Endothelial cell of umbilical vein (primary cell): ENCODE data around the gene FAXDC2. TPM values are rescaled to one million over a fixed set of nuclear protein-coding genes. Genes with fewer than 3 reads are reported as not detected.

Source experiments
- BruUV-seq: library from RNA; stranded (reverse); fragments of 400-500 nt; replicated peaks from 2 replicates; lab custom pipeline; 2021; lab: Mats Ljungman, UMichigan
- CTCF ChIA-PET: fragments of 300-600, 350-600 bp; sonication (Branson Sonifier 250); formaldehyde crosslinking; loops from one replicate; lab custom pipeline; 2021; ENCODE audit warnings: antibody characterized with exemption, inconsistent platforms; lab: Charles Lee
- POLR2A ChIA-PET: fragments of 300-600, 350-600 bp; sonication (Branson Sonifier 250); formaldehyde crosslinking; loops from one replicate; lab custom pipeline; 2021; ENCODE audit warnings: antibody characterized with exemption, inconsistent platforms; lab: Charles Lee
- DNase-seq: peaks from one replicate; pipeline ENCODE4 v3.0.0-alpha.2; 2011; ENCODE audit warnings: low read depth, low spot score
- FAIRE-seq: peaks from 2 replicates; lab custom pipeline; 2011; peaks lifted over from hg19 to GRCh38; lab: Jason Lieb, UNC
- H2AFZ ChIP-seq: 2 replicates; pipeline ENCODE4 v1.6.0; 2012; ENCODE audit warnings: low read depth, low read length, control low read depth, inconsistent platforms
- H3K27ac ChIP-seq: 2 replicates; pipeline ENCODE4 v1.5.1; 2011; ENCODE audit warnings: low read depth, mild to moderate bottlenecking, control low read depth, low read length, moderate library complexity; ENCODE audit not compliant: insufficient read depth
- H3K27me3 ChIP-seq, 2 experiments: 2 replicates each; pipeline versions ENCODE4 v1.6.0 to v1.6.1; 2011; ENCODE audit warnings: low read length in 2 of 2, mixed read lengths in 1 of 2; ENCODE audit not compliant: control insufficient read depth in 2 of 2, insufficient read depth in 2 of 2
- H3K36me3 ChIP-seq, 2 experiments: 2 replicates in 1 of 2; 3 replicates in 1 of 2; pipeline ENCODE4 v1.5.1; 2011; ENCODE audit warnings: low read length in 2 of 2, mild to moderate bottlenecking in 1 of 2, moderate library complexity in 1 of 2; ENCODE audit not compliant: control insufficient read depth in 2 of 2, insufficient read depth in 2 of 2; ENCODE audit errors: extremely low read depth in 1 of 2
- H3K4me1 ChIP-seq: 3 replicates; pipeline ENCODE4 v1.5.1; 2011; ENCODE audit warnings: mild to moderate bottlenecking, low read length; ENCODE audit not compliant: control insufficient read depth, insufficient read depth; ENCODE audit errors: extremely low read depth
- H3K4me2 ChIP-seq: 2 replicates; pipeline ENCODE4 v1.6.1; 2011; ENCODE audit warnings: low read length, control low read depth, mixed read lengths; ENCODE audit not compliant: insufficient read depth
- H3K4me3 ChIP-seq, 3 experiments: fragments of 200-600 bp in 1 of 3; sonication (generic), shearing (Covaris generic) in 1 of 3; replicated peaks in 1 of 3; 2 replicates each; pipeline ENCODE4 v1.5.1; 2011 to 2016; ENCODE audit warnings: control low read depth in 3 of 3, low read length in 3 of 3, mild to moderate bottlenecking in 2 of 3, inconsistent platforms in 1 of 3, low read depth in 1 of 3, moderate library complexity in 1 of 3; ENCODE audit not compliant: insufficient read depth in 1 of 3
- H3K79me2 ChIP-seq: 2 replicates; pipeline ENCODE4 v1.6.0; 2012; ENCODE audit warnings: low read length, inconsistent platforms; ENCODE audit not compliant: control insufficient read depth, insufficient read depth
- H3K9ac ChIP-seq: replicated peaks from 2 replicates; pipeline ENCODE3; 2011; ENCODE audit warnings: low read length, control low read depth; ENCODE audit not compliant: insufficient read depth; ENCODE audit errors: extremely low read depth
- H3K9me1 ChIP-seq: replicated peaks from 3 replicates; pipeline ENCODE4 v1.6.0; 2011; ENCODE audit warnings: mild to moderate bottlenecking, low read length; ENCODE audit not compliant: control insufficient read depth, insufficient read depth; ENCODE audit errors: extremely low read depth
- H3K9me3 ChIP-seq: replicated peaks from 2 replicates; pipeline ENCODE4 v1.5.1; 2012; ENCODE audit warnings: low read length, inconsistent platforms; ENCODE audit not compliant: control insufficient read depth, insufficient read depth
- H4K20me1 ChIP-seq: replicated peaks from 2 replicates; pipeline ENCODE3; 2011; ENCODE audit warnings: mild to moderate bottlenecking, low read length; ENCODE audit not compliant: control insufficient read depth, insufficient read depth; ENCODE audit errors: extremely low read depth
- CTCF ChIP-seq, 2 donors: IDR thresholded peaks; 1 replicate in 1 of 2; 2 replicates in 1 of 2; pipeline ENCODE4 v1.5.1; 2011; ENCODE audit warnings: low read length in 2 of 2, mild to moderate bottlenecking in 2 of 2, moderate library complexity in 2 of 2, control low read depth in 1 of 2, inconsistent platforms in 1 of 2, low read depth in 1 of 2; ENCODE audit not compliant: insufficient read depth in 1 of 2; ENCODE audit errors: extremely low read depth in 1 of 2
- GATA2 ChIP-seq: IDR thresholded peaks from 2 replicates; pipeline ENCODE4 v1.7.0; 2011; ENCODE audit warnings: low read depth, mild to moderate bottlenecking, moderate library complexity, mixed read lengths, low read length; ENCODE audit not compliant: insufficient read length, insufficient read depth
- JUN ChIP-seq: IDR thresholded peaks from 2 replicates; pipeline ENCODE4 v1.6.1; 2011; ENCODE audit warnings: borderline replicate concordance, low read depth; ENCODE audit not compliant: insufficient read length, insufficient read depth
- MYC ChIP-seq: IDR thresholded peaks from one replicate; pipeline ENCODE4 v1.6.1; 2011; ENCODE audit warnings: mild to moderate bottlenecking, low read depth, low read length
- POLR2A ChIP-seq: IDR thresholded peaks from 2 replicates; pipeline ENCODE4 v1.6.1; 2012; ENCODE audit warnings: low read depth, mild to moderate bottlenecking, control low read depth, low read length
- POLR2AphosphoS5 ChIP-seq: IDR thresholded peaks from 2 replicates; pipeline ENCODE4 v1.6.1; 2012; ENCODE audit warnings: low read depth, mild to moderate bottlenecking, control low read depth, low read length, moderate library complexity; ENCODE audit not compliant: insufficient read depth
- dilution Hi-C: fragments of 300-500 bp; cut with MboI; formaldehyde crosslinking; loops from one replicate; pipeline ENCODE4 v1.15.0; 2019; ENCODE audit warnings: low sequenced_read_pairs; ENCODE audit not compliant: extremely low pct_ligation_motif_present
- intact Hi-C: fragments of 100-400 bp; cut with micrococcal nuclease; formaldehyde crosslinking; loops from one replicate; pipeline ENCODE4 v1.10.0; 2022
- polyA plus RNA-seq, 4 experiments: library from polyadenylated mRNA; depleted of rRNA in 3 of 4; stranded (reverse) in 3 of 4; unstranded in 1 of 4; fragments of >200 nt; gene quantifications; 2 replicates each; pipeline versions ENCODE4 v1.2.1 to v1.2.3, GENCODE V29; 2011 to 2012; ENCODE audit warnings: missing spikeins in 1 of 4
- total RNA-seq: library from RNA; stranded (reverse); gene quantifications from 2 replicates; pipeline ENCODE4 v1.2.3, GENCODE V29; 2021
- TF ChIP-seq, protein P1 (sequence below): IDR thresholded peaks from 2 replicates; pipeline ENCODE4 v1.6.1; 2011; ENCODE audit not compliant: insufficient read depth, insufficient read length

Gene FAXDC2
- total and polyA plus RNA-seq, 2 donors (not counting 3 experiments of a cell fraction or from before 2014, with no cell fraction given) = 8.3 to 12.0 TPM

GRCh38 chr5:154857530-154858296 is 7.3 kb upstream of the FAXDC2 start:
- TSS peak; percentile 74 for BruUV-seq
- Histone ChIP-seq H3K4me3 (peak overlapping the region; percentile 94 to 100 (median 95)), H2AFZ (peak overlapping the region; percentile 95), H3K4me2 (peak overlapping the region; percentile 87), H3K9me1 (no peaks in the 10 kb centered on the region), H3K79me2 (peaks cover 42% of the 10 kb centered on the region), H3K4me1 (peaks cover 27% of the 10 kb centered on the region), H3K36me3 (peaks cover 0 to 2% of the 10 kb centered on the region in 2 experiments), H3K27ac (peak overlapping the region; percentile 95), H3K9ac (peak overlapping the region; percentile 98), H4K20me1 (peaks cover 3% of the 10 kb centered on the region), H3K27me3 (no peaks in the 10 kb centered on the region), H3K9me3 (no peaks in the 10 kb centered on the region)
- FAIRE-seq (peak; percentile 92), DNase-seq (peak; percentile 97)
- TF ChIP-seq POLR2AphosphoS5 = peak; percentile 83
- TF ChIP-seq, protein P1, sequence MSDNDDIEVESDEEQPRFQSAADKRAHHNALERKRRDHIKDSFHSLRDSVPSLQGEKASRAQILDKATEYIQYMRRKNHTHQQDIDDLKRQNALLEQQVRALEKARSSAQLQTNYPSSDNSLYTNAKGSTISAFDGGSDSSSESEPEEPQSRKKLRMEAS = peak; percentile 69
- no peak for TF ChIP-seq GATA2
- TF ChIP-seq POLR2A = peak; percentile 82
- peak in 1 of 2 donors; percentile 8 for TF ChIP-seq CTCF (IDR thresholded peaks at IDR 0.05; ENCODE audit: extremely low read depth in 1 of 2, insufficient read depth in 1 of 2, low read depth in 1 of 2, low read length in 2 of 2)
- peak; percentile 88 for TF ChIP-seq MYC
- TF ChIP-seq JUN = no peak
- ChIA-PET CTCF (interaction anchor here (0.9 to 2.2 kb wide), 7 partner anchors 12 to 208 kb away, joined by 3 to 12 read pairs (median 3); no protein-coding TSS in a partner anchor), POLR2A (interaction anchor here (0.9 to 2.1 kb wide), 2 partner anchors 22 to 80 kb away, joined by 5 to 8 read pairs; partner anchors contain the start of gene GEMIN5)
- intact Hi-C loops (loop anchor here (1.0 to 10.0 kb wide), 10 partner anchors 45 to 819 kb away; partner anchors contain the start of genes FAM114A2, GEMIN5, LARP1 and MFAP3), dilution Hi-C loops (no loop called here)
